MM.1S (cell line): ENCODE results near the gene TMEM267.

Experiments used
- DNase-seq: peaks from one replicate; pipeline ENCODE4 v3.0.0-alpha.2; 2015
- H2AFZ ChIP-seq: fragments of 300-600 bp; sonication (generic); 2 replicates; pipeline ENCODE4 v1.6.0; 2016; ENCODE audit warnings: antibody characterized with exemption, low read length
- H3F3A ChIP-seq: fragments of 300-600 bp; sonication (generic); 2 replicates; pipeline ENCODE4 v1.6.1; 2016; ENCODE audit warnings: mild to moderate bottlenecking, antibody characterized with exemption, low read length, moderate library complexity, mixed read lengths; ENCODE audit not compliant: insufficient read depth
- H3K27ac ChIP-seq: fragments of 300-600 bp; sonication (generic); 2 replicates; pipeline ENCODE4 v1.5.1; 2016; ENCODE audit warnings: mild to moderate bottlenecking, low read length
- H3K27me3 ChIP-seq: fragments of 300-600 bp; sonication (generic); replicated peaks from 2 replicates; pipeline ENCODE4 v1.6.0; 2016; ENCODE audit warnings: low read length; ENCODE audit not compliant: insufficient read depth
- H3K36me3 ChIP-seq: fragments of 300-600 bp; sonication (generic); replicated peaks from 2 replicates; pipeline ENCODE4 v1.6.1; 2016; ENCODE audit warnings: mild to moderate bottlenecking, low read length, mixed read lengths; ENCODE audit not compliant: insufficient read depth
- H3K4me1 ChIP-seq: fragments of 300-600 bp; sonication (generic); 2 replicates; pipeline ENCODE4 v1.6.1; 2016; ENCODE audit warnings: low read length, mixed read lengths
- H3K4me2 ChIP-seq: fragments of 300-600 bp; sonication (generic); 2 replicates; pipeline ENCODE4 v1.6.0; 2016; ENCODE audit warnings: low read depth, low read length
- H3K4me3 ChIP-seq: fragments of 300-600 bp; sonication (generic); 2 replicates; pipeline ENCODE4 v1.5.1; 2016; ENCODE audit warnings: low read length, mixed read lengths
- H3K79me2 ChIP-seq: fragments of 300-600 bp; sonication (generic); 2 replicates; pipeline ENCODE4 v1.6.1; 2016; ENCODE audit warnings: mixed run types, low read length, mixed read lengths
- H3K9ac ChIP-seq: fragments of 300-600 bp; sonication (generic); 2 replicates; pipeline ENCODE4 v1.6.1; 2016; ENCODE audit warnings: low read length, mixed read lengths
- H3K9me2 ChIP-seq: fragments of 300-600 bp; sonication (generic); replicated peaks from 2 replicates; pipeline ENCODE4 v1.6.1; 2016; ENCODE audit warnings: mild to moderate bottlenecking, low read length, mixed read lengths; ENCODE audit not compliant: insufficient read depth
- H3K9me3 ChIP-seq: fragments of 300-600 bp; sonication (generic); replicated peaks from 2 replicates; pipeline ENCODE4 v1.6.1; 2016; ENCODE audit warnings: mild to moderate bottlenecking, low read length, mixed read lengths; ENCODE audit not compliant: insufficient read depth
- H4K20me1 ChIP-seq: fragments of 300-600 bp; sonication (generic); 2 replicates; pipeline ENCODE4 v1.6.1; 2016; ENCODE audit warnings: mild to moderate bottlenecking, low read length, moderate library complexity, mixed read lengths; ENCODE audit not compliant: insufficient read depth
- EZH2 ChIP-seq: fragments of 300-600 bp; sonication (generic); optimal IDR thresholded peaks from 2 replicates; pipeline ENCODE3; 2017; ENCODE audit warnings: low read depth, mild to moderate bottlenecking, antibody characterized with exemption, low read length, mixed read lengths
- EZH2phosphoT487 ChIP-seq: fragments of 300-600 bp; sonication (generic); IDR thresholded peaks from 2 replicates; pipeline ENCODE4 v1.6.1; 2018; ENCODE audit warnings: antibody characterized with exemption, low read length
- TF ChIP-seq, protein P1 (sequence below): fragments of 300-600 bp; sonication (generic); IDR thresholded peaks from 2 replicates; pipeline ENCODE4 v1.5.1; 2016; ENCODE audit warnings: antibody characterized with exemption, low read length, mixed read lengths

TMEM267 gene

DNA sequence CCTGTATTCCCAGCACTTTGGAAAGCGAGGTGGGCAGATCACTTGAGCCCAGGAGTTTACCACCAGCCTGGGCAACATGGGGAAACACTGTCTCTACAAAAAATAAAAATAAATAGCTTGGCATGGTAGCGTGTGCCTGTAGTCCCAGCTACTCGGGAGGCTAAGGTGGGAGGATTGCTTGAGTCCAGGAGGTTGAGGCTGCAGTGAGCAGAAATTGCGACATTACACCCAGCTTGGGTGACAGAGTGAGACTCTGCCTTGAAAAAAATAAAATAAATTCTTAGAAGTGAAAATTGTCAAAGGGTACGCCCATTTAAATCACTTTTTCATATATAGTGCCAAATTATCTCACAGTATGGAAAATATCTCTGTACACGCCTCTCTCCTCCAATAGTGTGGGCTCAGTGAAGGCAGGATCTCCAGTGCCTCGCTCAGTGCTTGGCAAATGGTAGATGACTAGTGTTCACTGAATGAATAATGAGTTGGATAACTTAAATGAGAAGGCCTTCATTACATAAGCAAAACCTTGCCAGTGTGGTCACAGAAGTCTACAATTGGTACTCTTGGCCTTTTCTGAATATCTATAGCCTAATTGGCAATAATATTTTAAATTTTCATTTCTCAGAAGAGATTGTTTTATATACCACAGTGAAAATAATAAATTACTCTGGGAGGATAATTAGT is 62.1 kb downstream of the TMEM267 start:
- H3K9ac ChIP-seq = no peak overlapping the region
- H2AFZ ChIP-seq = no peak overlapping the region

DNA sequence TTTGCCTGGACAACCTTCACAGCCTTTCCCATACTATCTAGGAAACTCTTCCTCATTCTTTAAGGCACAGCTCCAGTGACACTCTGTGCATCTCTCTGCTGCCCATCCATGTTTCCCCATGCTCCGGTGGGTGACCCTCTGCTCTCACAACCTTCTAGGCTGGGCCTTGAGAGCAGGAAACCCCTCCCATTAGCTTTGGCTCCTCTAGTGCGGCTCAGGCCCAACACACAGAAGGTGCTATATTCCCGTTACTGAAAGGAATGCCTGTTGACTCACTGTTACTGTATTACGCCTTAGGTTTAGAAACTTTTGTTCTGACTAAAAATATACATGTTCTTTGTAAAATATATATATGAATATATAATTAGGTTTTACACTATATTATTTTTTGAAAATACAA is 63.4 kb downstream of the TMEM267 start:
- no peak for DNase-seq
- Histone ChIP-seq H3K4me2 (no peak overlapping the region), H3K27ac (no peak overlapping the region), H3K79me2 (no peaks in the 10 kb centered on the region), H3K36me3 (no peaks in the 10 kb centered on the region), H3K4me1 (no peaks in the 10 kb centered on the region), H3K27me3 (no peaks in the 10 kb centered on the region), H3K9me3 (no peaks in the 10 kb centered on the region), H4K20me1 (no peaks in the 10 kb centered on the region), H3K9ac (no peak overlapping the region), H3K4me3 (no peak overlapping the region), H3F3A (no peaks in the 10 kb centered on the region), H3K9me2 (no peaks in the 10 kb centered on the region), H2AFZ (no peak overlapping the region)
- TF ChIP-seq EZH2 (no peak), EZH2phosphoT487 (no peak)
- TF ChIP-seq, protein P1, sequence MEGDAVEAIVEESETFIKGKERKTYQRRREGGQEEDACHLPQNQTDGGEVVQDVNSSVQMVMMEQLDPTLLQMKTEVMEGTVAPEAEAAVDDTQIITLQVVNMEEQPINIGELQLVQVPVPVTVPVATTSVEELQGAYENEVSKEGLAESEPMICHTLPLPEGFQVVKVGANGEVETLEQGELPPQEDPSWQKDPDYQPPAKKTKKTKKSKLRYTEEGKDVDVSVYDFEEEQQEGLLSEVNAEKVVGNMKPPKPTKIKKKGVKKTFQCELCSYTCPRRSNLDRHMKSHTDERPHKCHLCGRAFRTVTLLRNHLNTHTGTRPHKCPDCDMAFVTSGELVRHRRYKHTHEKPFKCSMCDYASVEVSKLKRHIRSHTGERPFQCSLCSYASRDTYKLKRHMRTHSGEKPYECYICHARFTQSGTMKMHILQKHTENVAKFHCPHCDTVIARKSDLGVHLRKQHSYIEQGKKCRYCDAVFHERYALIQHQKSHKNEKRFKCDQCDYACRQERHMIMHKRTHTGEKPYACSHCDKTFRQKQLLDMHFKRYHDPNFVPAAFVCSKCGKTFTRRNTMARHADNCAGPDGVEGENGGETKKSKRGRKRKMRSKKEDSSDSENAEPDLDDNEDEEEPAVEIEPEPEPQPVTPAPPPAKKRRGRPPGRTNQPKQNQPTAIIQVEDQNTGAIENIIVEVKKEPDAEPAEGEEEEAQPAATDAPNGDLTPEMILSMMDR = no peak

More for the DNA sequence above, 62.1 kb downstream of the TMEM267 start:
- Histone ChIP-seq H3K4me2 (no peak overlapping the region), H3K9me3 (no peaks in the 10 kb centered on the region), H3F3A (no peaks in the 10 kb centered on the region), H3K36me3 (no peaks in the 10 kb centered on the region), H3K27me3 (no peaks in the 10 kb centered on the region), H3K79me2 (no peaks in the 10 kb centered on the region), H4K20me1 (no peaks in the 10 kb centered on the region), H3K9me2 (no peaks in the 10 kb centered on the region), H3K4me3 (no peak overlapping the region), H3K4me1 (no peaks in the 10 kb centered on the region), H3K27ac (no peak overlapping the region)
- no peak for DNase-seq
- TF ChIP-seq EZH2phosphoT487 (no peak), EZH2 (no peak)
- TF ChIP-seq, protein P1 = no peak

DNA sequence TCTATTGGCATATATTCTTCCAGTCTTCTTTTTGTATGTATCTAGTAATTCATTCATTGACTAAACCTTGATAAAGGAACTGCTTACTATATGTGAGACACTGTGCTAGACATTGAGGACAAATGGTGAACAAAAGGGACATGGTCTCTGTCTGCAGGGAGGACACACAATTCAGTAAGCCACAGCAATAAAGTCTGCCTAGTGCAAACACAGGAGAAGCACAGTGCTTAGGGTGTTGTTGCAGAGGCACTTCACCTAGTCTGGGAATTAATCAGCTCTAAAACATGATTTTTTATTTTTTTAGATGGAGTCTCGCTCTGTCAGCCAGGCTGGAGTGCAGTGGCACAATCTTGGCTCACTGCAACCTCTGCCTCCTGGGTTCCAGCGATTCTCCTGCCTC is 65.1 kb downstream of the TMEM267 start:
- H3K4me1 ChIP-seq = no peaks in the 10 kb centered on the region
- H3F3A ChIP-seq = no peaks in the 10 kb centered on the region
- no peaks in the 10 kb centered on the region for H3K9me3 ChIP-seq
- DNase-seq = no peak
- TF ChIP-seq EZH2 (no peak), EZH2phosphoT487 (no peak)
- TF ChIP-seq, protein P1 = no peak
- H3K9me2 ChIP-seq = no peaks in the 10 kb centered on the region
- H3K79me2 ChIP-seq = no peaks in the 10 kb centered on the region
- no peak overlapping the region for H3K9ac ChIP-seq
- no peak overlapping the region for H3K4me3 ChIP-seq
- no peaks in the 10 kb centered on the region for H3K36me3 ChIP-seq
- no peaks in the 10 kb centered on the region for H4K20me1 ChIP-seq
- no peak overlapping the region for H3K27ac ChIP-seq
- H3K4me2 ChIP-seq = no peak overlapping the region
- H2AFZ ChIP-seq = no peak overlapping the region
- no peaks in the 10 kb centered on the region for H3K27me3 ChIP-seq
